HG03066 (cell line): ENCODE measurements around the gene ADAM10.

Experiments used
- ATAC-seq: cut with Tn5 transposase; IDR thresholded peaks from one replicate; pipeline ENCODE4 v1.9.1; 2021; ENCODE audit warnings: low read depth; ENCODE audit not compliant: unreplicated experiment

ADAM10 gene

GRCh38 chr15:58543664-58544335 is 205.7 kb downstream of the ADAM10 start:
- ATAC-seq = no peak

GRCh38 chr15:58541410-58542087 is 208.0 kb downstream of the ADAM10 start:
- no peak for ATAC-seq

- ATAC-seq = no peak
These were observed 210.0 kb downstream of the ADAM10 start for GRCh38 chr15:58539548-58539947.

GRCh38 chr15:58538901-58539300 is 210.6 kb downstream of the ADAM10 start:
- ATAC-seq = no peak
